ENCODE results near the gene IFT88.
A peak's percentile ranks its signal among the peaks of the same experiment; 100 is the strongest.

The IFT88 gene

GRCh38 chr13:20608438-20609020 lies 41.6 kb downstream of the IFT88 start:
- in situ Hi-C loops (cut with HindIII; ENCODE audit: low pct_ligation_motif_present, low pct_unique_long_range_greater_than_20kb, low sequenced_read_pairs), result no loop called here
- DNase-seq, result no peak

GRCh38 chr13:20609145-20609544 lies 42.2 kb downstream of the IFT88 start:
- in situ Hi-C loops (cut with HindIII; ENCODE audit: low pct_ligation_motif_present, low pct_unique_long_range_greater_than_20kb, low sequenced_read_pairs), result no loop called here
- DNase-seq, result no peak

DNA sequence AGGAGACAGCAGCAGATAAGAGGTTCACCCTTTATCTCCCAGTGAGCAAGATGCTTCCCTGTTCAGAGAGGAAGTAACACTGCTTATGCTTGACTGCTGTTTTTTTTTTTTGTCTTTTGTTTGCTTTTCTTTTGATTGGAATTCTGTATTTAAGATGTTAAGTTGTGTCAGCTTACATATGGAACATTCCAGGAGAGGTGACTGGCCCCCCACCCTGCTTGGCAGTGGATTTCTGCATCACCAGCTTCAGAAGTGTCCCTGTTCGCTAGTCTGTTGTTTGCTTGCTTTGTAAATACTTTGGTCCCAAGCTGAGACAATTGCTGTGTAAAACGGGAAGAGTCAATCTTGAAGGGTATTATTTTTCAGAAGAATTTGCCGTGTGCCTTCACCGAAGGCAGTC lies 43.0 kb downstream of the IFT88 start:
- DNase-seq, result no peak
- in situ Hi-C loops (cut with HindIII; ENCODE audit: low pct_ligation_motif_present, low pct_unique_long_range_greater_than_20kb, low sequenced_read_pairs), result no loop called here

- in situ Hi-C loops (cut with HindIII; ENCODE audit: low pct_ligation_motif_present, low pct_unique_long_range_greater_than_20kb, low sequenced_read_pairs), result no loop called here
- no peak for DNase-seq
Measured at GRCh38 chr13:20616059-20616797, 49.3 kb downstream of the IFT88 start.

GRCh38 chr13:20623000-20623399 lies 56.0 kb downstream of the IFT88 start:
- in situ Hi-C loops (cut with HindIII; ENCODE audit: low pct_ligation_motif_present, low pct_unique_long_range_greater_than_20kb, low sequenced_read_pairs), result no loop called here

GRCh38 chr13:20624213-20624612 lies 57.3 kb downstream of the IFT88 start:
- no peak for DNase-seq
- in situ Hi-C loops (cut with HindIII; ENCODE audit: low pct_ligation_motif_present, low pct_unique_long_range_greater_than_20kb, low sequenced_read_pairs), result no loop called here

More at GRCh38 chr13:20623000-20623399, 56.0 kb downstream of the IFT88 start:
- DNase-seq, result no peak

- in situ Hi-C loops (cut with HindIII; ENCODE audit: low pct_ligation_motif_present, low pct_unique_long_range_greater_than_20kb, low sequenced_read_pairs), result no loop called here
- no peak for DNase-seq
Measured at GRCh38 chr13:20633802-20634201, 66.8 kb downstream of the IFT88 start.

DNA sequence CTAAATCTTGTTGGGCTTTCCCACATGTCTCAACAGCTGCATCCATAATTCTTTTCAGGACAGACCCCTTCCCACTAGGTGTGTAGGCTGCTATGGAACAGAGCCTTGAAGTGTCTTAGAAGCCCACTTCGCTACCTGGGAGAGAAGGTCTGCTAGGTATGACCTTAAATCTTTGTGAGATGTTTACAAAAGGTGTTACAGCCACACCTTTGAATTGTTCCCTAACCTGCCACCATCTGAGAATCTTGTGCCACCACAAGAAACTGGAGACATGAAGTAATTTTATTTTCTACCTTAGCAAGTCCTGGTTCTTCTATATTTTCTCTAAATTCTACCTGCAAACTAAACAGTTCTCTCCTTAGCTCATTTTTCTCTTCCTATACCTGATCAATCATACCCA lies 69.1 kb downstream of the IFT88 start:
- no peak for DNase-seq
- in situ Hi-C loops (cut with HindIII; ENCODE audit: low pct_ligation_motif_present, low pct_unique_long_range_greater_than_20kb, low sequenced_read_pairs), result no loop called here

GRCh38 chr13:20637811-20638210 lies 70.9 kb downstream of the IFT88 start:
- in situ Hi-C loops (cut with HindIII; ENCODE audit: low pct_ligation_motif_present, low pct_unique_long_range_greater_than_20kb, low sequenced_read_pairs), result no loop called here

GRCh38 chr13:20647758-20648157 lies 80.8 kb downstream of the IFT88 start:
- no peak for DNase-seq
- in situ Hi-C loops (cut with HindIII; ENCODE audit: low pct_ligation_motif_present, low pct_unique_long_range_greater_than_20kb, low sequenced_read_pairs), result no loop called here

More at GRCh38 chr13:20637811-20638210, 70.9 kb downstream of the IFT88 start:
- DNase-seq, result no peak

- in situ Hi-C loops (cut with HindIII; ENCODE audit: low pct_ligation_motif_present, low pct_unique_long_range_greater_than_20kb, low sequenced_read_pairs), result no loop called here
- no peak for DNase-seq
Measured at GRCh38 chr13:20652946-20653345, 86.0 kb downstream of the IFT88 start.

GRCh38 chr13:20654156-20654555 lies 87.2 kb downstream of the IFT88 start:
- in situ Hi-C loops (cut with HindIII; ENCODE audit: low pct_ligation_motif_present, low pct_unique_long_range_greater_than_20kb, low sequenced_read_pairs), result no loop called here

DNA sequence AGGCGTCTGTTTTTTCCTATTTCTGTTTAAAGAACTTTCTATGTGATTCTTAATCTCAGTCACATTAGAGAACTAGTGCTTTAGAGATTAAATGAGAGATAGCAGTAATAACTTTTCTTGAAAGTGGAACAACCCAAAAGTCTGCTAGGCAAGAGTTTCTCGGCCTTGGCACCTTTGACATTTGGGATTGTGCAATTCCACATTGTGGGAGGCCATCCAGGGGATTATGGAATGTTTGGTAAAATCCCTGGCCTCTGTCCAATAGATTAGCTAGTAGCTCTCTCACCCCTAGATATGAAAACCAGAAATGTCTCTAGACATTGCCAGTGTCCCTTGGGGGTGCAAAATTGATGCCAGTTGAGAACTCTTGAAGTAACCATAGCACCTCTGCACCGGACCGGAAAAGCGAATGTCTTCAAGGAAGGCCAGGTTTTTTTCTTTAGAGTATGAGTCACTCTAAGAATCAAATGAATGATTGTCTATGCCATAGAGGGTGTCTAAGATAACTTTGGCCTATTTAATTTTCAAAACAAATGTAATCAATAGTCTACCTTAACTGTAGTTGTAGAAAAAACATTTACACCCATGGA lies 91.6 kb downstream of the IFT88 start:
- in situ Hi-C loops (cut with HindIII; ENCODE audit: low pct_ligation_motif_present, low pct_unique_long_range_greater_than_20kb, low sequenced_read_pairs), result no loop called here
- peak; percentile 26 for DNase-seq

More at GRCh38 chr13:20654156-20654555, 87.2 kb downstream of the IFT88 start:
- no peak for DNase-seq

DNA sequence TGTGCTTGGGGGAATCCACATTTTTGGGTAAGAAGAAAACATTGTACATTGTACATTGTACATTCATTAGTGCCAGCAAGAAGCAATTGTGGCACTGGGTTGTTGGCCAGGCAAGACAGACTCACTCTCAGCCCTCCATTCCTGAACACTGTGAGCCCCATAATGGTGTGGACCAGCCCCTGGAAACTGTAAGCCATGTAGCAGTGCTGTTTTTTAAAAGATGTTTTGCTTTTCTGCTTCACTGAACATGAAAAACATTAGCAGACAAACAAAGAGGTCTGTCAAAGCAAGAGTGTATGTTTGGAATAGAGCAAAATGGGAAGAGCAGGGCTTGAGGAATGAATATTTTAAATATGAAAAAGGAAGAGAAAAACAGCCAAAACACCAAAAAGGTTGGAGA lies 97.4 kb downstream of the IFT88 start:
- DNase-seq, result no peak
- in situ Hi-C loops (cut with HindIII; ENCODE audit: low pct_ligation_motif_present, low pct_unique_long_range_greater_than_20kb, low sequenced_read_pairs), result no loop called here

GRCh38 chr13:20666948-20667347 lies 100.0 kb downstream of the IFT88 start:
- DNase-seq, result no peak
- in situ Hi-C loops (cut with HindIII; ENCODE audit: low pct_ligation_motif_present, low pct_unique_long_range_greater_than_20kb, low sequenced_read_pairs), result no loop called here

- DNase-seq, result no peak
- in situ Hi-C loops (cut with HindIII; ENCODE audit: low pct_ligation_motif_present, low pct_unique_long_range_greater_than_20kb, low sequenced_read_pairs), result no loop called here
Measured at GRCh38 chr13:20667857-20668437, 101.0 kb downstream of the IFT88 start.

DNA sequence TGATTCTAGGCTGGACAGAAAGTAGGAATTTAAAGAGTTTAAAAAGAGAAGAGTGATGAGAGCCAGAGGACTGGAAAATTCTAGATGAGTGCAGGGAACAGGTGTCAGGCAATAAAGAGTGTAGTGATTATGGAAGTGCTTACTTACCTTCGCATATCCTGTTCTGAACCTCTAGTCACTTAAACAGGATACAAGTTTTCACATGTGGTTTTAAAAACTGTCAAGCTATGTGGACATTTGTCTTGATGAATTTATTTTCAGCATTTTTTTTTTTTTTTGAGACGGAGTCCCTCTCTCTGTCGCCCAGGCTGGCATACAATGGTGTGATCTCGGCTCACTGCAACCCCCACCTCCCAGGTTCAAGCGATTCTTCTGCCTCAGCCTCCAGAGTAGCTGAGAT lies 102.2 kb downstream of the IFT88 start:
- DNase-seq, result no peak
- in situ Hi-C loops (cut with HindIII; ENCODE audit: low pct_ligation_motif_present, low pct_unique_long_range_greater_than_20kb, low sequenced_read_pairs), result no loop called here

GRCh38 chr13:20671789-20672188 lies 104.8 kb downstream of the IFT88 start:
- in situ Hi-C loops (cut with HindIII; ENCODE audit: low pct_ligation_motif_present, low pct_unique_long_range_greater_than_20kb, low sequenced_read_pairs), result no loop called here

DNA sequence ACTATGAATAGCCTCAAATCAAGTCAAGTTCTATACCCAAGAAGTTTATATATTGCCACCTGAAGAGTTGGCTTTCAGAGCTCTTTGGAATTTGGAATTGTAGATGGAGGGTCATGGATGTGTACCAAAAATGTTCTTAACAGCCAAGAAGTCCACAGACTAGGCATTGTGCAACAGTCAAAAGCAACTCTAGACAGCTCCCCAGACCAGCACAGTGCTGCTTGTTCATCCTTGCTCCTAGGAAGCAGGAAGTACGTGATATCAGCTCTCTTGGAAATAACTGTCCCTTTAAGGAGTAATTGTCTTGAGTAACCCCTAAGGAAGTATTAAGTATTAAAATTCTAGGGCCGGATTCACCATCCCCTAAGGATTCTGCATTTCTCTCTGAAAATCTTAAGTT lies 105.8 kb downstream of the IFT88 start:
- no peak for DNase-seq
- in situ Hi-C loops (cut with HindIII; ENCODE audit: low pct_ligation_motif_present, low pct_unique_long_range_greater_than_20kb, low sequenced_read_pairs), result no loop called here

More at GRCh38 chr13:20671789-20672188, 104.8 kb downstream of the IFT88 start:
- DNase-seq, result no peak
